Progenitor cell of endocrine pancreas (in vitro differentiated cells): ENCODE measurements around the gene CNTNAP2. TPM values are rescaled to one million over a fixed set of nuclear protein-coding genes. Genes with fewer than 3 reads are reported as not detected.

Experiments
- DNase-seq: peaks from one replicate; pipeline ENCODE4 v3.0.0; 2021; ENCODE audit warnings: low spot score; ENCODE audit not compliant: unreplicated experiment
- H3K27ac Mint-ChIP-seq: 2 replicates; pipeline ENCODE4 v1.8.0; 2021; ENCODE audit warnings: mild to moderate bottlenecking, moderate library complexity, mixed read lengths
- H3K27me3 Mint-ChIP-seq: 2 replicates; pipeline ENCODE4 v1.8.0; 2021; ENCODE audit warnings: mixed read lengths
- H3K36me3 Mint-ChIP-seq: 2 replicates; pipeline ENCODE4 v1.8.0; 2022; ENCODE audit warnings: mixed read lengths; ENCODE audit not compliant: insufficient read depth
- H3K4me1 Mint-ChIP-seq: 2 replicates; pipeline ENCODE4 v1.8.0; 2021; ENCODE audit warnings: low read depth, mixed read lengths
- H3K4me3 Mint-ChIP-seq: 2 replicates; pipeline ENCODE4 v1.8.0; 2021; ENCODE audit warnings: low read depth, mild to moderate bottlenecking, moderate library complexity, mixed read lengths
- H3K9me3 Mint-ChIP-seq: 2 replicates; pipeline ENCODE4 v1.8.0; 2021; ENCODE audit warnings: low read depth, mixed read lengths
- CTCF ChIP-seq: fragments of 200-600 bp; sonication (generic); IDR thresholded peaks from one replicate; pipeline ENCODE4 v1.5.0; 2021; ENCODE audit warnings: antibody characterized with exemption, mild to moderate bottlenecking; ENCODE audit not compliant: unreplicated experiment
- total RNA-seq: library from RNA; stranded (reverse); gene quantifications from 2 replicates; pipeline ENCODE4 v1.2.1, GENCODE V29; 2021

Gene CNTNAP2
- total RNA-seq, 1 donor from 2014 or later: 6.5 TPM

GRCh38 chr7:148095066-148095465 is 1978.5 kb downstream of the CNTNAP2 start:
- no peaks in the 10 kb centered on the region for H3K36me3 Mint-ChIP-seq
- H3K4me1 Mint-ChIP-seq: no peaks in the 10 kb centered on the region
- no peak overlapping the region for H3K4me3 Mint-ChIP-seq
- H3K27me3 Mint-ChIP-seq: peaks cover 7% of the 10 kb centered on the region
- no peaks in the 10 kb centered on the region for H3K9me3 Mint-ChIP-seq
- TF ChIP-seq CTCF: no peak
- DNase-seq: no peak
- no peak overlapping the region for H3K27ac Mint-ChIP-seq

DNA sequence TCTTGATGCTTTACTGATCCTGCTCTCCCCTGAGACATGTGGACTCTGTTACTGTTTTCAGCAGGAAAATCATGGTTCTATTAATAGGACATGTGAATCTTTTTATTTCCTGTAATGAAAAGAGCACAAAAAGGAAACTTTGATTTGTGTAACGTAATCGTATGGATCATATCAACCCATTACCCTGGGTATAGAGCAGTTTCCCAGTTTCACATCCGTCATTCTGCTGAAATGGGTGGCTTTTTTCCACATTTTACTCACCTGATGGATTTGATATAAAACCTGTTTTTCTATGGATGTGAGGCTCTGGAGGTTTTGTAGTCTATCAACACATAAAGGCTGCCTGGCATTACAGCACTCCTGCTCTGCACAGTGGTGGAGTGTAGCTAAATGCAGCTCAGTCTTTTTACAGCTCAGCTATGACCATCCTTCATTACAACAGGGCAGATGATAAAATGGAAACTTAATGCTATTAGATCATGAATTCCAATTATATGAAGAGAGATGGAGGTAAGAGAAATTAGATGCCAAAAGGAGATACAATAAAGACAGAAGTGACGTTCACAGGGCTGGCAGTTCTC is 1987.6 kb downstream of the CNTNAP2 start:
- H3K36me3 Mint-ChIP-seq: no peaks in the 10 kb centered on the region
- no peaks in the 10 kb centered on the region for H3K9me3 Mint-ChIP-seq
- DNase-seq: no peak
- no peak overlapping the region for H3K4me3 Mint-ChIP-seq
- no peak for TF ChIP-seq CTCF
- peaks cover 5% of the 10 kb centered on the region for H3K4me1 Mint-ChIP-seq
- no peak overlapping the region for H3K27ac Mint-ChIP-seq
- no peaks in the 10 kb centered on the region for H3K27me3 Mint-ChIP-seq

DNA sequence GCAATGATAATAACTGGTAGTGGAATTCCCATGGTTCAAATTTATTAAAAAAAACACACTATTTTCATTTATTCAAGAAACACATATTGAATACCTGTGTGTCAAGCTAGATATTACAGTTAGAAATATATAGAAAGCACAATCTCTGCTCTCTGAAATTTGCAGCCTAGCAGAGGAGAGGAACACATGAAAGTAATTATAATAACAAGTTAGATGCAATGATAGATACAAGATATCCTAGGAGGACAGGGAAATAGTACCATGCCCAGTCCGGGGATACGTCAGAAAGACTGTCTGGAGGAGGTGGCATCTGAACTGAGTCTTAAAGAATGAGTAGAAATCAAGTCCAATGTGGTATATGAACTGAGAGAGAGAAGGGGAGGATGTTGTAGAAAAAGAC is 1988.3 kb downstream of the CNTNAP2 start:
- DNase-seq: no peak

DNA sequence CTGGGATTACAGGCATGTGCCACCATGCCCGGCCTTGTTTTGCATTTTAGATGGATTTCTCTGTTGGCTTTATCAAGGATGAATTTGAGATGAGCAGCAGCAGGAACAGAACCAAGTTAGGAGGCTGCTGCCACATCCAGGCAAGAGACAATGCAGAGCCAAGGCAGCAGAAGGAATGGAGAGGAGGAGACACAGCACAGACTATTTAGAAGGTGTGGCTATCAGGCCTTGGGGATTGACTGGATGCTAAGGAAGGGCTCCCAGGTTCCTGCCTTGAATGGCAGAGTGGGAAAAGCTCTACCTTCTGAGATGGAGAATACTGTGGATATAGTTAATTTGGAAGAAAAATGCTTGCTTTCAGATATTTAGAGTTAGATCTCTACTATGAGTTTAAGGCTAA is 1989.3 kb downstream of the CNTNAP2 start:
- H3K27me3 Mint-ChIP-seq: no peaks in the 10 kb centered on the region
- no peaks in the 10 kb centered on the region for H3K9me3 Mint-ChIP-seq
- no peak for DNase-seq
- H3K36me3 Mint-ChIP-seq: no peaks in the 10 kb centered on the region
- no peak for TF ChIP-seq CTCF
- no peak overlapping the region for H3K27ac Mint-ChIP-seq
- no peak overlapping the region for H3K4me3 Mint-ChIP-seq
- peaks cover 11% of the 10 kb centered on the region for H3K4me1 Mint-ChIP-seq

More for the DNA sequence above, 1988.3 kb downstream of the CNTNAP2 start:
- H3K9me3 Mint-ChIP-seq: no peaks in the 10 kb centered on the region
- peaks cover 7% of the 10 kb centered on the region for H3K4me1 Mint-ChIP-seq
- no peak overlapping the region for H3K4me3 Mint-ChIP-seq
- no peaks in the 10 kb centered on the region for H3K27me3 Mint-ChIP-seq
- no peaks in the 10 kb centered on the region for H3K36me3 Mint-ChIP-seq
- no peak for TF ChIP-seq CTCF
- H3K27ac Mint-ChIP-seq: no peak overlapping the region

GRCh38 chr7:148107443-148108127 is 1991.0 kb downstream of the CNTNAP2 start:
- no peak for DNase-seq
- H3K27ac Mint-ChIP-seq: no peak overlapping the region
- no peaks in the 10 kb centered on the region for H3K36me3 Mint-ChIP-seq
- no peak for TF ChIP-seq CTCF
- no peaks in the 10 kb centered on the region for H3K27me3 Mint-ChIP-seq
- H3K4me1 Mint-ChIP-seq: peaks cover 11% of the 10 kb centered on the region
- no peaks in the 10 kb centered on the region for H3K9me3 Mint-ChIP-seq
- H3K4me3 Mint-ChIP-seq: no peak overlapping the region
